Measurements from ENCODE around the gene STX18.

STX18 gene

DNA sequence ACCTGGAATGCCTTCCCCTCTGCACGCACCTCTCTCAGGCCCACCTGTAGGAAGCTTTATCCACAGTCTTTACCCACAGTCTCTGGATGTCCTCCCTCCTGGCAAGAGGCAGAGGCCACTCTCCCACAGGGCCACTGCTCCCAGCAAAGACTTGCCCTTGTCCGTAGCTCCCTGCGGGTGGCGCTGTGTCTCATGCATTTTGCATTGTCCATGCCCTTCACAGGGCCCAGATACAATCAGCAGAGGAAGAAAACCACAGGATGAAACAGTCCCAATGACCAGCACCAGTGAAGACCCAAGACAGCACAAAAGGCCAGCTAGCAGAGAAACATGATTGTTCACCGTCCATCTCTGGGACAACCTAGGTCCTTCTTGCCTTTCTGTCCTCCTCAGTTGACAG is 157.0 kb downstream of the STX18 start:
- TF ChIP-seq, protein P1, sequence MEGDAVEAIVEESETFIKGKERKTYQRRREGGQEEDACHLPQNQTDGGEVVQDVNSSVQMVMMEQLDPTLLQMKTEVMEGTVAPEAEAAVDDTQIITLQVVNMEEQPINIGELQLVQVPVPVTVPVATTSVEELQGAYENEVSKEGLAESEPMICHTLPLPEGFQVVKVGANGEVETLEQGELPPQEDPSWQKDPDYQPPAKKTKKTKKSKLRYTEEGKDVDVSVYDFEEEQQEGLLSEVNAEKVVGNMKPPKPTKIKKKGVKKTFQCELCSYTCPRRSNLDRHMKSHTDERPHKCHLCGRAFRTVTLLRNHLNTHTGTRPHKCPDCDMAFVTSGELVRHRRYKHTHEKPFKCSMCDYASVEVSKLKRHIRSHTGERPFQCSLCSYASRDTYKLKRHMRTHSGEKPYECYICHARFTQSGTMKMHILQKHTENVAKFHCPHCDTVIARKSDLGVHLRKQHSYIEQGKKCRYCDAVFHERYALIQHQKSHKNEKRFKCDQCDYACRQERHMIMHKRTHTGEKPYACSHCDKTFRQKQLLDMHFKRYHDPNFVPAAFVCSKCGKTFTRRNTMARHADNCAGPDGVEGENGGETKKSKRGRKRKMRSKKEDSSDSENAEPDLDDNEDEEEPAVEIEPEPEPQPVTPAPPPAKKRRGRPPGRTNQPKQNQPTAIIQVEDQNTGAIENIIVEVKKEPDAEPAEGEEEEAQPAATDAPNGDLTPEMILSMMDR (IDR thresholded peaks at IDR 0.05; ENCODE audit: borderline replicate concordance, insufficient read depth, low read depth, low read length), result peak; percentile 33; the same call in 1 of the 2 replicates
- H3K4me3 ChIP-seq (ENCODE audit: low read depth, low read length), result no peak overlapping the region

- TF ChIP-seq, protein P1 (IDR thresholded peaks at IDR 0.05; ENCODE audit: borderline replicate concordance, insufficient read depth, low read depth, low read length), result no peak
- H3K4me3 ChIP-seq (ENCODE audit: low read depth, low read length), result no peak overlapping the region
Observed at GRCh38 chr4:4383085-4383484, 158.8 kb downstream of the STX18 start.

DNA sequence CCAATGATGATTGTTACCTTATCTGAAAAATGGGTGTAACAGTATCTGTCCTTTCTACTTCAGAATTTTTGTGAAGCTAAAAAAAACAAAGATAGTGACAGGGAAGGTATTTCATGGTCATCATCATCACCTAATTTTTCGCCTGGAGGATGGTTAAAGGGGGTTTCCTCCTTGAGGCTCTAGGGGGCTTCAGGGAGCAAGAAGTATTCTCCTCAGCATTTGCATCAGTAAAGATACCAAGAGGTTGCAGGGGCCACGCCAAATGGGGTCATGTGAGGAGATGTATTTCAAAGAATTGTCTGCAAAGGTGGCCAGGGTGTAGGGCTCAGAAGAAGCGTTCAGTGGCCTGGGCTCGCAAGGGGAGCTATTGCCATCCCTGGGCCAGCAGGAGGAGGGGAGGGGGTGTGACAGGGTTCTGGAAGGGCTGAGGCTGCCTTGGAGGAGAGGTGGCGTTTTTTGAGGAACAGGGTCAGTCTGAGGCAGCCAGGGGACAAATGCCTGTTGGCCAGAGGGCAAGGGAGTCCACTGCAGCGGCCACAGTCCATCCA is 162.2 kb downstream of the STX18 start:
- TF ChIP-seq, protein P1 (IDR thresholded peaks at IDR 0.05; ENCODE audit: borderline replicate concordance, insufficient read depth, low read depth, low read length), result no peak
- no peak overlapping the region for H3K4me3 ChIP-seq (ENCODE audit: low read depth, low read length)

DNA sequence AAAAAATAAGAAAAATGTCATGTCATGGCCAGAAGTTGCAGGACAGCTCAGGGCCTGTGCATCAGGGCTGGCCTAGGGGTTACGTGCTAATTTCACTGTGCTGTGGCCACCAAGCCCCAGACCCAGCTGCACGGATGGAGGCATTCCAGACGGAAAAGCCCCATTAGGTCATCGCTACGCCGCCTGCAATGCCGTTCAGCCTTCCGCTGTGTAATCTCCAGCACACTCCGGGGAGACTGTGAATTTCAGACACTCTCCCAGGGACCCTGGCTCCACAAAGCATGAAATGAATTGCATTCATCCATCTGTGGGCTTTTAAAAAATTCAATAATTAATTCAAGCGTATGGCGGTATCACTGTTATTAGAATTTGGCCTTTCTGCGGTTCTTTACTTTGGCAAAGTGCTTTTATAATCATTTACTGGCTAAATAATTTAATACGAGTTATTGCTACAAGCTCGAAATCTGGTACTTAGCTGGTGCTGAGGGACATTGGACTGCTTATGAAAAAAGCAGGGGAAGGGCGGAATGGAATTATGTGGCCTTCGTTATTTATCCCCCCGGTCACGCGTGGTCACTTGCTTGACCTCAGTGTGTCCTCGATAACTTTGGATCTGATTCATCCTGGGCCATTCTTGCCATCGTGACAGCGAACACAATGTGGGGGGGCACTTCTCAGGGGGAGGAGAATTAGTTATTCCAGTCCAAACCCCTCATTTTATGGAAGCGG is 164.0 kb downstream of the STX18 start:
- H3K4me3 ChIP-seq (ENCODE audit: low read depth, low read length), result no peak overlapping the region
- TF ChIP-seq, protein P1 (IDR thresholded peaks at IDR 0.05; ENCODE audit: borderline replicate concordance, insufficient read depth, low read depth, low read length), result no peak

- no peak overlapping the region for H3K4me3 ChIP-seq (ENCODE audit: low read depth, low read length)
- TF ChIP-seq, protein P1 (IDR thresholded peaks at IDR 0.05; ENCODE audit: borderline replicate concordance, insufficient read depth, low read depth, low read length), result no peak
Observed at GRCh38 chr4:4377191-4377590, 164.7 kb downstream of the STX18 start.

DNA sequence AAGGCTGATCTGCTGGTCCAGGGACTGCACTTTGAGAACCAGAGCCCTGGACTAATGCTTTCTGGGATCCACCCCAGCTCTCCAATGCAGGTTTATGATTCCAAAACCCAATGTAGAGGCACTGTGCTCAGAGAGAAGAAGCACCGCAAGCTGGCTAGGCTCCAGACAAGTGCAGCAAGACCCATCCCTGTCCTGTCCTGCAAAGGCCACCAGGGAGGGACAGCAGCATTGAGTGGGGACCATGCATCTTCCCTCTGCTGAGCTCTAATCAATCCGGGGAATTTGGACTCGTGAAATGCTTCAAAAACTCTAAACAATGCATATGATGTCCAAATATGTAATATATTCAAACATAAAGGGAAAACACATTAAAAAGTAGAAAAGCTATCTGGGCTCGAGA is 165.8 kb downstream of the STX18 start:
- TF ChIP-seq, protein P1 (IDR thresholded peaks at IDR 0.05; ENCODE audit: borderline replicate concordance, insufficient read depth, low read depth, low read length), result no peak

More for the DNA sequence above, 165.8 kb downstream of the STX18 start:
- H3K4me3 ChIP-seq (ENCODE audit: low read depth, low read length), result no peak overlapping the region

All from GM12875 (cell line).